GM10266 (cell line): ENCODE data around the gene SLC13A2.

Source experiments
- DNase-seq: peaks from one replicate; pipeline ENCODE4 v3.0.0; 2012; ENCODE audit errors: extremely low spot score
- CTCF ChIP-seq: IDR thresholded peaks from 2 replicates; pipeline ENCODE4 v1.5.1; 2012; ENCODE audit warnings: mild to moderate bottlenecking, low read depth; ENCODE audit not compliant: control insufficient read depth, insufficient read depth; ENCODE audit errors: missing control alignments

The SLC13A2 gene

DNA sequence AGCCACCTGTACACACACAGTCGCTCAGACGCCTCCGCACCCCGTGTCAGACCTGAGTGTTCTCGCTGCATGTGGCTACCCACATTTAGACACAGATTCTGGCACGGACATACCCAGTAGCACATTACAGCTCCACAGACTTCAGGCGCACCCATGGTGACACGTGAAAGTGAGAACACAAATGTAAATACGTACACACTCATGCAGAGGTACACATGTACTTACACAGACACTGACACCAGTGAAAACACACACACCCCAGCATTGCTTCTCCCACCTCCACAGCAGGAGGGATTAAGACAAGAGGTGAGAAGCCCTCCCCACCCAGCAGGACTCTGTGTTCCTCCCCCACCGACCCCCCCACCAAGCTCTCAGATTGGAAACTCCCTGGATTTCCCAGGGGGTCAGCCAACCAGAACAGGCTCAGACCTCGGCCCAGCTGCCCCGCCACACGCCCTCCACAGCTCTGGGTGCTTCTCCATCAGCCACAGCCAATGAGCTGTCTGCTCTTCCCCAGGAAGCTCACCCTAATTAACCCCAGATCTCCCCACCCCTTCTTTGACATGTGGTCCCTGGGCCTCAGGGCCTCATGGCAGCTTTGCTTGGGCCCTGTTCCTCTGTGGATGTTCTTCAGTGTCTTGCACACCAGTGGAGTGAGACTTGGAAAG lies 27.4 kb downstream of the SLC13A2 start:
- TF ChIP-seq CTCF, result no peak
- DNase-seq, result peak; percentile 88

- no peak for TF ChIP-seq CTCF
- DNase-seq, result no peak
These were observed 28.2 kb downstream of the SLC13A2 start for GRCh38 chr17:28501421-28502284.

DNA sequence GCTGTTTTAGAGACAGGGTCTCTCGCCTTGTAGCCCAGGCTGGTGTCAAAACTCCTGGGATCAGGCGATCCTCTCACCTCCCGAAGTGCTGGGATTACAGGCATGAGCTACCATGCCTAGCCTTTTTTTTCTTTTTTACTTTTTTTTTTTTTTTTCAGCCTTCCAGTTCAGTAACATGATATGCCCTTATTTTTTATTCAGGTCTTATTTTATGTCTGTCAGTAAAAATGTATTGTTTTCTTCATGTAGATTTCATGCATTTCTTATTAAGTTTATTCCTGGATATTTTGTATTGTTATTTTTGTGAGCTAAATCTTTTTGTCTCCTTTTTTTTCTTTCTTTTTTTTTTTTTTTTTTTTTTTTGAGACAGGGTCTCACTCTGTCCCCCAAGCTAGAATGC lies 30.0 kb downstream of the SLC13A2 start:
- TF ChIP-seq CTCF, result no peak
- DNase-seq, result no peak

DNA sequence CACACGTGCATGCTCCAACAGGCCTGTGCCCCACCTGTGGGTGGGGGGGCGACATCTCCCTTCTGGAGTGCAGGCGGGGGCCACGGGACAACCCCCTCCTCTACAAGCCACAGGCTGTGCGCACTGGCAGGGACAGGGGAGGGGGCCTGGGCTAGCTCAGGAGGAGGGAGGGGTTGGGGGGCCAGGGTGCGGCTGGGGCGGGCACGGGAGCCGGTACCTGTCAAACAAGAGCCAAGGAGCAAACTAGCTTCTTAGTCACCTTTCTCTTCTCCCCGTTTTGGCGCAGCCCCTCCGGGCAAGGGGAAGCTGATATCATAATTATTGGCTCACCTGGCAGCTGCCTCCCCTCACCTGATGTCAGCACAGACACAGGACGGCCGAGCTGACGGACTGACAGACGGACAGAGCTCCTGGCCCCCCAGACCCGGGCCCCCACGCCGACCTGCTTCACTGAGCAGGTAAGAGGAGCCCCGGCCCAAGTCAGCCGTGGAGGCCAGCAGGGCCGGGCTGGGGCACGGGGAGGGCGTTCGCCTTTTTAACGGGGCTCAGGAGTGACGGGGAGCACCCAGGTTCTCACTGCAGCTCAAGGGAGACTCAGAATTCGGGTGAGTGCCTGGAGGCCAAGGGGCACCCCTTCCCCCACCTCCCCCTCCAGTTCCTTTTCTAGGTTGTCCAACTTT lies 32.7 kb downstream of the SLC13A2 start, which contains the start of gene FOXN1:
Gene FOXN1, plus strand, starts transcription at position 363 of the 680 bp plus-strand sequence. CDS start 17,622 bp downstream, outside the sequence.
- no peak for TF ChIP-seq CTCF

DNA sequence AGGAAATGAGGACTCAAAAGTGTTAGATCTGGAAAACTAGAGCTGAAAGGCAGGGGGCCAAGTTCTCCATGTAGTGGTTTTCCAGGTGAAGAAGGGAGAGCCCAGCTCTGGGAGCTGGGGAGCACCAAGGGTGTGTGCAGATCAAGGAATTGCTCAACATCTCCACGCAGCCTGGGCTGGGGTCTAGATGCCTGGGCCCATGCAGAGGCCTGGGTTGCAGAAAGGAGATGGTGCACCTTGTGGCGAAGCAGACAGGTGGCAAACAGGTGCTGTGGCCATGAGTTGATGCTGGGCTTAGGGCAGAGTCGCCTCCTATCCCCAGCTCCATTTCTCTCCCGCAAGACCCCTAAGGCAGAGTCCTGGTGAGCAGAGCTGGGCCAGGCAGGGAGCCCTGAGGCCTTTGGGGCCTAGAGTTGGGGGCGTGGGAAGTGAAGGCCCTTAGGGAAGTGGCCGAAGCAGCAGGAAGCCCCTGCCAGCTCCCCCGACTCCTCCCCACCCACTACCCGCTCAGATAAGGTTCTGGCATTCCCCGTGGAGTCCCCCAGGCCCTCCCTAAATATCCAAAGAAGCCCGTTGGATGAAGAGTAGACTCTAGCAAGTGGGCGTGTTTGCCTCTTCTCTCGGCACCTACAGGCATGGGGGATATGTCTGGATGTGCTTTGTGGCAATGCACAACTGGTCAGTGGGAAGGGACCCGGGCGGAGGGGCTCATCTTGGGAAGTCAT lies 33.5 kb downstream of the SLC13A2 start:
- no peak for TF ChIP-seq CTCF
- peak; percentile 66 for DNase-seq

More for the DNA sequence above, 32.7 kb downstream of the SLC13A2 start, which contains the start of gene FOXN1:
- DNase-seq, result no peak

DNA sequence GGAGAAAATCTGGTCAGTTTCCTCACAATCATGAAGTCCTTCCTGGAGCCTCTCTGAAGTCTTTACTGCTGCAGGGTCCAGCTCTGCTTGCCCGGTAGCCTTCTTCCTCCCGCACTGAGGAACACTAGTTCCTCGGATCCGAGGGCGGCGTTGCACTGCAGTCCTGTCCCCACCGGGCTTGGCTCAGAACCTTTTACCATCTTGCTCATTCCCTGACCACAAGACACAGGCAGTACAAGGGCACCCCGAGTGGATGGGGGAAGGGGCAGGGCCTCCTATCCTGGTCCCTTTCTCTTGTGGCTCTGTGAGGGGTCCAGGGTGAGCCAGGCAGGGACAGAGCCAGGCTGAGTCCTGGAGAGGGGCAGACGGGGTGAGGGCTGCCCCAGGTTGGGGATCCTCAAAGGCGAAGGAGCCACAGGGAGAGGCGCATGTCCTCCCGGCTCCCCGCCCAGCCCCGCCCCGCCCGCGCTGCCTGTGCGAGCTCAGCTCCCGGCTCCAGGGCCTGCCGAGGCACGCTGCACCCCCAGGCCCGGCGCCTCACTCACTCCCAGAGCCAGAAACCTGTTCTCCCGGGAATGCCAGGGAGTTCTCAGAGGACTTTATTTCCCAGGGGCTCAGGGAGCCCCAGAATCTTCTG lies 34.2 kb downstream of the SLC13A2 start:
- no peak for DNase-seq
- TF ChIP-seq CTCF, result no peak
